GM18873 (cell line): Measurements from ENCODE around the gene FCHSD2.
"Not testable (repeated sequence)": the region's sequence is repeated elsewhere in the genome, so short reads cannot be mapped to it uniquely, and the experiment has no call there.

Source experiments
- ATAC-seq: cut with Tn5 transposase; IDR thresholded peaks from one replicate; pipeline ENCODE4 v1.9.1; 2021; ENCODE audit warnings: mild to moderate bottlenecking, moderate library complexity, moderate number of reproducible peaks; ENCODE audit not compliant: unreplicated experiment, low FRiP score

The FCHSD2 gene

DNA sequence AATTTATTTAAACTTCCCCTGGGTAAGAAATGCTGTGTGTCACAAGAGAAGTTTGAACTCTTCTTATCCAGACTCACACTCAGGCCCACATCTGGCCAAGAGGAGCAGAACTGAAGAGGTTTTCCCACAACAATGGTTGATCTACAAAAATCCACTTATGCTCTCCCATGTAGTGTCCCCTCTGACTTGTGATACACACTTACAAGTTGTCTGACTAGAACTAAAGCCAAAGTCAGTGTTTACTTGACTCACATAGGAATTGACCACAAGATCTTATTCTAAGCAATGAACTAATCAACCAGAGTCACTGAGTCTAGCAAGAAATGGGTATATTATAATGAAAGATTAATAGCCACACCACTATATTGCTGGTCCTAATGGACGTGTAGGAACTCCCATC lies 194.9 kb downstream of the FCHSD2 start:
- no peak for ATAC-seq

DNA sequence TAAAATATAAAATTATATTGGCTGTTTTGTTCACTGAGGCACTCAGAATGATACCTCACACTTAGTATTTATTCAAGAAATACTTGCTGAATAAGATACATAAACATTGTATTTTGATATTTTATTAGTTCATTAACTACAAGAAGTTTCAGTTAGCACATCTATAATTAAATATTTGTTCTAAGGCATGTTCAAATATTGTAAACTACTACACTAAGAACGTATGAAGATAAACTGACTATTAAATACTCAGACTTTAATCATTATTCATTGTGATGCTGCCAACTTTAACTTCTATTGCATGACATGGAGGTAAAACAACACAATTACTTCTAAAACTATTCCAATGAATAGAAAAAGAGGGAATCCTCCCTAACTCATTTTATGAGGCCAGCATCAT lies 198.5 kb downstream of the FCHSD2 start:
- no peak for ATAC-seq

DNA sequence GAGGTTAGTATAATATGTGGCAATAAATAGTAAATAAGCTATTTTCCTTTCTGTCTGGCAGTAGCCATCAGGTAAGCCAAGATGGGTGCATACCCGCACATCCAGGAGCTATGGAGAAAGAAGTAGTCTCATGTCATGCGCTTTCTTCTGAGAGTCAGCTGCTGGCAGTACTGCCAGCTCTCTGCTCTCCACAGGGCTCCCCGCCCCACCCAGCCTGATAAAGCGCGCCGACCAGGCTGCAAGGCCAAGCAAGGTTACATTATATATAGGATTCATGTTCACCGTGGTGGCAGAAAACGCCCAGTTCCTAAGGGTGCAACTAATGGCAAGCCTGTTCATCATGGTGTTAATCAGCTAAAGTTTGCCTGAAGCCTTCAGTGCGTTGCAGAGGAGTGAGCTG lies 201.7 kb downstream of the FCHSD2 start:
- no peak for ATAC-seq

DNA sequence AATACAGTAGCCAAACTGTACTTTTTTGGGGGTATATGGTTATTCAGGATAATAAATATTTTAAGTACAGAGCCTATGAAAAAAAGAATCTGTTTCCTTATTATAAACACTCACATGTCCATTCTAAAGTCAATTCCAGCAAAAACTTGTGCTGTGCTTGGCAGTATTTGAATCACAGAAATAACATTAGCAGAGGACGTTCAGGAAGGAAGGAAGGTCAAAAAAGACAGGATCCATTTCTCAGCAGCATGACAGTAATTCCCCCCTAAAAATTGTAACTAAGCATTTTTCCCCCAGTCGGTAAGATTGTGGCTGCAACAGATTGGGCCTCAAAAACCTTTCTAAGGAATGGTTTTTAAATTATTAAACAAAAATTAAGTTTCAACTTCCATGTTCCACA lies 203.1 kb downstream of the FCHSD2 start:
- no peak for ATAC-seq

DNA sequence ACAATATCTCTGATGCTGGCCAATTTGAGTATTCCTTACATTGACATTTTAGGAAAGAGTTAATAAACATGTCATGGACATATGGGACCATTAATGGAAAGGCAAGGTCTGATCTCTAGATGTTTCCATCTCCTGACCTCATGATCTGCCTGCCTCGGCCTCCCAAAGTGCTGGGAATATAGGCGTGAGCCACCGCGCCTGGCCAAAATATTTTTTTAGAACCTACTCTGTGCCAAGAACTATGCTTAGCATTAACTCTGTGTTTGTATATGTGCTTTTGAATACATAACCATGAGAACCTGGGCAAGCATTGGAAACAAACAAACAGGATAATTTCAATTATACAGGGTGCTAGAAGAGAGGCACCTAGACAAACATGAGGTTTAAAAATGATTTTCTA lies 204.7 kb downstream of the FCHSD2 start:
- ATAC-seq, result no peak

DNA sequence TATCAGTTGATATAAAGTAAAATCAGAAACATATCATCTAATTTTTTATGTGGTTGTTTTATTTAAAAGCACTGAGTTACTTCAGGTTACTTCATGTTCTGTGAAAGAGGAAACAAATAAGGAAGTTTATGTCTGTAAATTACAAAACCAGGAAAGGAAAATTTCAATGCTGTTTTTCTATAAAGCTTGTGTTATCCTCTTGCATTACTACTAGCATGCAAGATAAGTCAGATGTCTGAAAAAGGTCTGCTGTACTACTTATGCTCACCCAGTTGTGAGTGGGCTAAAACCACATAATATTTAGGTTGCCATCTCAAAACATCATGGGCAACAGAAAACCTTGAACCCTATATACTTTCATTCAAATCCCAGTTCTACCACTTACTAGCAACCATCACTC lies 206.4 kb downstream of the FCHSD2 start:
- ATAC-seq, result no peak

DNA sequence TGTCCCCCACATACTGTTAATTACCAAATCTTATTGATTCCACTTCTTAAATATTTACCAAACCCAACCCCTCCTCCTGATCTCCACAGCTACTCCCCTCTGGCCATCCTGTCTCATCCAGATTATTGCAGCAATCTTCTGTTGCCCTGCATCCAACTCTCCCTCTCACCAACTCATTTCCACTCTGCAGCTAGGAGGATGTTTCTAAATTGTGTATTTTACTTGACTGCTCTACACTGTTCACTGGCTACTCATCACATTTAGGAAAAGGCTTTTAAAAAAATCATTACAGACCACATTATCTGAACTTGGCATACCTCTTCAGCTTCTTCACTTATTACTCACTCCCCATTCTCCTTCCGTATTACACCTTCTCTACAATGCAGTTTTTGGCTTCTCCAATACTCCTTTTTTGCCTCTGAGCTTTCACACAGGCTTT lies 210.0 kb downstream of the FCHSD2 start:
- no peak for ATAC-seq

DNA sequence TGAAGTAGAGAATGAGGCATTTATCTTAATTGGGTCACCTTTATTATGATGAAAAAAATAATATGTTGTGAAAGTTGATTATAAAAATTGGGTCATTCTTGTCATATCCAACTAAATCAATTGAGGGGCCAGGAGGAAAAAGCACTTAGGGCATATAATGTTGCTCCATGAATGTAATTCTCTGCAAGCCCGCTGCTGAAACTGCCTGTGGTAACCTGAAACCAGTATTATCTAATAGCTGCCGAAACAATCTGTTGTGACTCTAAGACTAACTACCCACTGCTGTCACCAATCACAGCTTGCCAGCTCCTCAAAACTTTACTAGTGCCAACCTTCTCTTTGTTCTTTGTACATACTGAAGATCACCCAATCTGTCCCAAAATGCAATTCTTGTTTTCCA lies 212.1 kb downstream of the FCHSD2 start:
- no peak for ATAC-seq

DNA sequence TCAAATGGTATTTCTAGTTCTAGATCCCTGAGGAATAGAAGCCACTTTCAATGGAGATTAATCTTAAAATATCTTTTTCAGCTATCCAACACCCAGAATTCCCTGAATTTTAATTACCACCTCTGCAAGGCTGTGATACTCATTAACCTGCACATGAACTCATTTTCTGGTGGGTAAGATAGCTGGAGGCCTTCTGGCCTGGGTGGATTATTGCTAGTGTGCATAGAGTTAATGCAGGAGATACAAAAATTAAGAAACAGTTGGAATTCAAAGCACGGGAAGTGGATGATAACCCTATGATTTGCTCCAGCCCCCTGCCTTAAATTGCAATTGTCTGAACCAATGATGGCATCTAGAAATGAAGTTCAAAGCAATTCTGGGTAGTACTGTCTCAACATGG lies 212.9 kb downstream of the FCHSD2 start:
- ATAC-seq, result no peak

DNA sequence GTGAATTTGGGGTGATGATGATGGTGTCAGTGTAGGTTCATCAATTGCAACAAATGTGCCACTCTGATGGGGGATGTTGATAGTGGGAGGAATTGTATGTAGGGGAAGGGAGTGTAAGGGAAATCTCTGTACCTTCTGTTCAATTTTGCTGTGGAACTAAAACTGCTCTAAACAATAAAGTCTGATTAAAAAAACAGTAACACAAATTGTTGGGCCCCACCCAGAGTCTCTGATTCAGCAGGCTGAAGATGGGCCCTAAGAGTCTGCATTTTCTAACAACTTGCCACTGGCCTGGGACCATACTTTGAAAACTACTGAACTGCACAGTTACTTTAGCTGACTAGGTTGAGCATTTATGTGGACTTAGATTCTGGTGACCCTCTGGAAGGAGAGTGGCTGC lies 214.7 kb downstream of the FCHSD2 start:
- ATAC-seq, result no peak

DNA sequence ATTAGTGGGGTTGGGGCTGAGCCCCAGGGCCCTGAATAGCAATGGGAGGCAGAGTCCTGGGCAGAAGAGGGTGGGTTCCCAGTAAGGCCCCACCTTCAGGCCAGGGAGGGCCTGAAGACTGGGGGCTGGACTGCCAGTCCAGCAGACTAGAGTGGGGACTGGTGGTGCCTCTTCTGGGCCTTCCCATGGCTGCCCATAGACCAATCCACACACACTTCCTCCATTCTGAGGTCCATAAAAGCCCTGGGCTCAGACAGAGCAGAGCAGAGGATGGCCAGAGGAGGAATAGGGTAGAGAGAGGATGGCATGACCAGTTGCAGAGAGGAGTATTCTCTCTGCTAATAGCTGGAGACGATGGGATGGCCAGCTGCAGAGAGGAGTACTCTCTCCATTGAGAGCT lies 216.0 kb downstream of the FCHSD2 start:
- ATAC-seq, result no peak

DNA sequence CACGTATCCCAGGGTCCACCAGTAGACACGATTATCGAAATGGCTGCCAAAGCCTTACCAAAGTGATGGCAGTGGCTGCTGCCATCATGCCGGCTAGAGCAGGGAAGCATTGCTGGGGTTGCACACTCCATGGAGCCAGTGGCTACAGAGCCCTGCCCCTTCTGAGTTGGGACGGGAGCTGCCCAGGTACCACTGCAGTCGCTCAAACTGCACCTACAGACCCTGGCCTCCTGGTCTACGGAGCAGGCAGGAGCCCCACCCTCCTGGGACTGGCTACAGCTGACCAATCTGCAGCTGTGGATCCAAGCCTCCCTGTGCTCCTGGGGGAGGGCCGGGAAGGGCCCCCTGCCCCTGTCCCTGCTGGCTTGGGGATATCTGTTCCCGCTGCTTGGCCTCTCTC lies 216.5 kb downstream of the FCHSD2 start:
- no peak for ATAC-seq

DNA sequence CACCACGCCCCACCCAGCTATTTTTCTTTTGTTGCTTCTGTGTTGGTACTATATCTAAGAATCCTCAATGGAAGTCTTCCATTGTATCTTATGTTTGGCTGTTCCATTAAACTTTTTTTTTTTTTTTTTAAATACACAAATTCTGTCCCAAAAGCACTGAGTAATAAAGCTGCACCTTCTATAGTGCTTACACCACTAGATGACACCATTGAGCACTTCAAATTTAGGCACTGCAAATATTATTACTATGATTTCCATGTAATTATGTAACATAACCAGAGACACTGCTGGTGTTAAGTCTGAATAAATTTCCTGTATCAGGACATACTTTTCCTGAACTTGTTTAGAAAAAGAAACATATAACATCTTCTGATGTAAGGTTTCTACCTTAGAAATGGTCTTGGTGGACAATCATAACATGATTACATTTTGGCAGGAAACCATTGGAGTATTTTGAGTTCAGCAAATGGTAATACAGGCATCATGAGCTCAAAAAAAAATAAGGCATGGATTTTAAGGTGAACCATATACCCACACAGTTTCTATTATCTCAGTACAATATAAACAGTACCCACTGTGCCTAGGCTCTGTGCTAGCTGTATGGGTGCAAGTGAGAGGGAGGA lies 217.4 kb downstream of the FCHSD2 start:
- ATAC-seq, result no peak

DNA sequence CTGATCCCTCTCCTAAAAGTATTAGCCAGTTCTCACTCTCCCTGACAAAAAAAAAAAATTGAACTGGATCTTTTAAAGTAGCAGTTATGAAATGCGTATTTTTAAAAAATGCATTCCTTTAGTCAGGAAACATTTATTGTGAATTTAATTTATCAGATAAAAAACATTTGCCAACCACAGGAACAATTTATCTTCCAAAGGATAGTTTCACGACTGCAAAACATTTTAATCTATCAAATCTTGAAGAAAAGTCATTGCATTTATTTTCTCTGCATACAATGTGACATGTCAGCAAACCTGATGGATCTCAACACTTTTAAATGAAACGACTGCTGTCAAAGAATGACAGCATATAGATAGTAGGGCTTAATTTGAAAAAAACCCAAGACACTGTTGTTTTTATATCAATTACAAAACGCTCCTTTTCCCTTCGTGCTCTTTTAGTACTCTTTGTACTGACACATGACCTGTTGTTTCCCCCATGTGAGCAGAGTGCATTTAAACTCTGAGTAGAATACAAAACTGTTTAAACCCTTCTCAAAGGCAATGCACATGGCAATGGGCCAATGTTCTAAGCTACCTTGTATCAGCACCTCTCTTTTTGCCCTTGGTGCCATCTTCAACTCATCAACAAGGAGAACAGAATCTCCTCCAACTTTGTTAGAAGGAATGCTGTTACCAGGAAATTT lies 220.9 kb downstream of the FCHSD2 start:
- no peak for ATAC-seq

DNA sequence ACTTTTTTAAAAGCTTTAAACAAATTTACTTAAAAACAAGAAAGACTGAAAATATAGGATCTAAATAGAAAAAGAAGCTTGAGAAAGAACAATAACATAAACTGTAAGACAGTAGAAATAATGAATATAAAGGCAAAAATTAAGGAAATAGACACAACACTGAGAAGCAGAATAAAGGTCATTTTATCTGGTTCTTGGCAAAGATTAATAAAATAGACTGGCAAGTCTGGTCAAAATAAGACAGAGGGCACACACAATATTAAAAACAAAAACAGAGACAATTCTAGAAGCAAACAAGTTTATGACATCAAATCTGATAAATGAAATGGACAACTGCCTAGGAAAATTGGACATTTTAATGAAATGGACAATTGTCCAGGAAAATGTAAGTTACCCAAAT lies 222.1 kb downstream of the FCHSD2 start:
- no peak for ATAC-seq

DNA sequence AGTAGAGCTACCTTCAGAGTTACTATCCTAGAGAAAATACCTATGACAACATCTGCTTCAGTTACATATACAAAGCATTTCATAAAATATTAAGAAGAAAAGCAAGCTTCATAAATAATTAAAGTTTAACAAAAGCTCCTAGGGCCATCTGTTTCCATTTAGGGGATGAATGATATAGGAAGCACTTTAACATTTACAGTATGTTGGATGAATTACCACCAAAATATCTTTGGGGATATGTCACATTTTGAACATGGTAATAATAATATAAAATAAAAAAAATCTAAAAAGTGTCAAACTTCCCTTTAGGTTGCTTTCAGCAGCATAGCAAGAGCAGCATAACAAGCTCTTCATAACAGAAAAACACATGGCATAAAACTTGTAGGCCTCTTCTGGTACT lies 223.3 kb downstream of the FCHSD2 start:
- ATAC-seq, result no peak

DNA sequence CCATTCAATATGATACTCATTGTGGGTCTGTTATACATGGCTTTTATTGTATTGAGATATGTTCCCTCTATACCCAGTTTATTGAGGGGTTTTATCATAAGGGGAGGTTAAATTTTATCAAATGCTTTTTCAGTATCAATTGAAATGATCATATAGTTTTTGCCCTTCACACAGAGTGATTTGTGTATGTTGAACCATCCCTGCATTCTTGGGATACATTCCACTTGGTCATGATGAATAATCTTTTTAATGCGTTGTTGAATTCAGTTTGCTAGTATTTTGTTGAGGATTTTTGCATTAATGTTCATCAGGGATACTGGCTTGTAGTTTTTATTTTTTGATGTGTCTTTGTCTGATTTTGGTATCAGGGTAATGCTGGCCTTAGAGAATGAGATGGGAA lies 229.9 kb downstream of the FCHSD2 start:
- no peak for ATAC-seq

DNA sequence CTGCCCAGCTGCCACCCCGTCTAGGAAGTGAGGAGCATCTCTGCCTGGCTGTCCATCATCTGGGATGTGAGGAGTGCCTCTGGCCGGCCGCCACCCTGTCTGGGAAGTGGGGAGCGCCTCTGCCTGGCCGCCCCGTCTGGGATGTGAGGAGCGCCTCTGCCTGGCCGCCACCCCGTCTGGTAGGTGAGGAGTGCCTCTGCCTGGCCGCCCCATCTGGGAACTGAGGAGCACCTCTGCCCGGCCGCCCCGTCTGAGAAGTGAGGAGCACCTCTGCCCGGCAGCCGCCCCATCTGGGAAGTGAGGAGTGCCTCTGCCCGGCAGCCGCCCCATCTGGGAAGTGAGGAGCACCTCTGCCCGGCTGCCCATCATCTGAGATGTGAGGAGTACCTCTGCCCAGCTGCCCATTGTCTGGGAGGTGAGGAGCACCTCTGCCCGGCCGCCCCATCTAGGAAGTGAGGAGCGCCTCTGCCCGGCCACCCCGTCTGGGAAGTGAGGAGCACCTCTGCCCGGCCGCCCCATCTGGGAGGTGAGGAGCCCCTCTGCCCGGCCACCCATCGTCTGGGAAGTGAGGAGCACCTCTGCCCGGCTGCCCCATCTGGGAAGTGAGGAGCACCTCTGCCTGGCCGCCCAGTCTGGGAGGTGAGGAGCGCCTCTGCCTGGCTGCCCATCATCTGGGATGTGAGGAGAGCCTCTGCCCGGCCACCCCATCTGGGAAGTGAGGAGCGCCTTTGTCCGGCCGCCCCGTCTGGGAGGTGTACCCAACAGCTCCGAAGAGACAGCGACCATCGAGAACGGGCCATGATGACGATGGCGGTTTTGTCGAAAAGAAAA lies 232.3 kb downstream of the FCHSD2 start:
- ATAC-seq, result not testable (repeated sequence)

DNA sequence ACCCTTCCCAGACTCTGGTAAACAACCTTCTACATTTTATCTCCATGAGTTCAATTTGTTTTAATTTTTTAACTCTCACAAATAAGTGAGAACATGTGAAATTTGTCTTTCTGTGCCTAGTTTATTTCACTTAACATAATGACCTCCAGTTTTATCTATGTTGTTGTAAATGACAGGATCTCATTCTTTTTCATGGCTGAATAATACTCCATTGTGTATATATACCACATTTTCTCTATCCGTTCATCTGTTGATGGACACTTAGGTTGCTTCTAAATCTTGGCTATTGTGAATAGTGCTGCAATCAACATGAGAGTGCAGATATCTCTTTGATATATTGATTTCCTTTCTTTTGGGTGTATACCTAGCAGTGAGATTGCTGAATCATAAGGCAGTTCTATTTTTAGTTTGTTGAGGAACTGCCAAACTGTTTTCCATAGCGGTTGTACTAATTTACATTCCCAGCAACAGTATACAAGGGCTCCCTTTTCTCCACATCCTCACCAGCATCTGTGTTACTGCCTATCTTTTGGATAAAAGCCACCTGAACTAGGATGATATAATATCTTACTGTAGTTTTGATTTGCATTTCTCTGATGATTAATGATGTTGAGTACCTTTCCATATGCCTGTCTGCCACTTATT lies 234.0 kb downstream of the FCHSD2 start:
- no peak for ATAC-seq

DNA sequence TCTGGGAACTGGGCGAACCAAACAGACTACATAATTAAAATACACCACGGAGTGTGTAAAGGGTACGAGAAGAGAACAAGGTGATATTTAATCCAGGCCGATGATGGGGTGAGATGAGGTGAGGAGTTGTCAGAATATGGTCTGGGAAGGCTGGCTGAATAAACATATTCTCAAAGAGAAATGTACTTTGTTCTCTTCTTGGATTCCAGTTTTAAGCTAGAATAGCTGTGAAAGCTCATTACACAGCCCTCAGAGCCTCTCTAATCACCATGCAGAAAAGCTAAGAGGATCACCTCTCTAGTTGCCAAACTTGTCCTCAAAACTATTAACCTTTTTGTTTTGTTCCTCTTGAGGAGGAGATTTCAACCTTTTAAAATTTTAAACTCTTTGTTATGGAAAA lies 238.1 kb downstream of the FCHSD2 start:
- no peak for ATAC-seq

DNA sequence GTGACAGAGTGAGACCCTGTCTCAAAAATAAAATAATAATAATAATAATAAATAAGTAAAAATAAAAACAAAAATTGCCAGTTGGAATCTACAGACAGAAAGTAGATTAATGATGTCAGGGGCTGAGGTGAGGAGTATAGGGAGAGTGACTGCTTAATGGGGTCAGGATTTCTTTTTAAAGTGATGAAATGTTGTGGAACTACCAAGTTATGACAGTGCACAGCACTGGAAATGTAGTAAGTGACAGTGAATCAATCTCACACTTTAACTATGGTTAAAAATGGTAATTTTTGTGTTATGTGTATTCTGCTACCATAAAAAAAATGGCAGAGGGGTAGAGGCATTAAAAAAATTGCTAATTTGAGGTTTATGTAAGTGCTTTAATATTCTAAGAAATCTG lies 240.7 kb downstream of the FCHSD2 start:
- ATAC-seq, result no peak
